22Rv1 (cell line): ENCODE results near the gene SUPT3H.

ENCODE experiments used
- CTCF ChIP-seq: fragments of 450-650 bp; IDR thresholded peaks from 2 replicates; pipeline ENCODE4 v1.5.1; 2017; ENCODE audit warnings: mild to moderate bottlenecking
- ZFX ChIP-seq: fragments of 450-650 bp; IDR thresholded peaks from 2 replicates; pipeline ENCODE4 v1.6.1; 2017; ENCODE audit warnings: antibody characterized with exemption, borderline replicate concordance

DNA sequence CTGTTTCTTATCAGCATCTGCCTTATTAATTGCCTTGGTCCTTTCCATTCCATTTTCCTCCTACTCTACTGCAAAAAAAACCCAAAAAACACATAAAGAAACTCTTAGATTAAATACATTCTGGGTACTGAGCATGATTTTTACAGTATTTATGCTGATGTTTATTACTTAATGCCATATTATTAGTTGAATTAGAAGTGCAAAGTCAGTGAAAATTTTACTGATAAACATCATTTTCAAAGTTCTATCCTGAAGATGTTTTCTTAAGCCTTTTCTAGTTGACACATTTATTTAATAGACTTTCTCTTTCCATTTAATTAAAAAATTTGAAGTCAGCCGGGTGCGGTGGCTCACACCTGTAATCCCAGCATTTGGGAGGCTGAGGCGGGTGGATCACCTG lies 285.6 kb downstream of the SUPT3H start:
- TF ChIP-seq CTCF (no peak), ZFX (no peak)
